GM21529 (cell line): ENCODE results near the gene DLX6.

ENCODE experiments used
- ATAC-seq: cut with Tn5 transposase; IDR thresholded peaks from one replicate; pipeline ENCODE4 v1.9.1; 2021; ENCODE audit not compliant: unreplicated experiment

DLX6 gene

GRCh38 chr7:96995406-96996110 is 9.8 kb upstream of the DLX6 start:
- ATAC-seq: no peak

- ATAC-seq: no peak
Observed at GRCh38 chr7:96996111-96996957, 9.0 kb upstream of the DLX6 start.

GRCh38 chr7:96996958-96997511 is 8.3 kb upstream of the DLX6 start:
- no peak for ATAC-seq

DNA sequence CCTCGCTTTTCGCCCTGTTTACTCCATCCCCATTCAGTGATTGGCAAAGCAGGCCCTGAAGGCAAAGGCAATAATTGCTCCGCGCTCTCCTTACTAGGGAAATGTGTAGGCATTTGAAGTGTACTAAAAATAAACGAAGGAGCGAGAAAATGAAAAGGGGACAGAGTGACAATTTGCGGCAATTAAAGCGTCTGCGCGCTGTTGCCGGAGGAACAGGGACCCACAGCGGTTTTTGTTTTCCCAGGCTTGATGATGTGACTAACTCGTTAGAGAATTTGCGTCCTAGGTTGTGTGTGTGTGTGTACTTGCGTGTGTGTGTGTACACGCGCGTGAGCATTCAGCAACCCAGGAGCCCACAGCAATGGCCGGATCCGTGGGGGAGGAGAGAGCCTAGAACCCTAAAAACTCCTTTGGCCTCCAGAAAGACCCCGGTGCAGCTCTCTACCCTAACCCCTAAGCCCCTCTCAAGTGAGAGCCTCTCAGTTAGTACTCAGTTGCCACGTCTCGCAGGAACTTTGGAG is 7.8 kb upstream of the DLX6 start:
- no peak for ATAC-seq

- no peak for ATAC-seq
Observed at GRCh38 chr7:96998333-96998732, 7.0 kb upstream of the DLX6 start.

- no peak for ATAC-seq
Observed at GRCh38 chr7:96998744-96999143, 6.6 kb upstream of the DLX6 start.

GRCh38 chr7:97001221-97001620 is 4.1 kb upstream of the DLX6 start:
- ATAC-seq: no peak

DNA sequence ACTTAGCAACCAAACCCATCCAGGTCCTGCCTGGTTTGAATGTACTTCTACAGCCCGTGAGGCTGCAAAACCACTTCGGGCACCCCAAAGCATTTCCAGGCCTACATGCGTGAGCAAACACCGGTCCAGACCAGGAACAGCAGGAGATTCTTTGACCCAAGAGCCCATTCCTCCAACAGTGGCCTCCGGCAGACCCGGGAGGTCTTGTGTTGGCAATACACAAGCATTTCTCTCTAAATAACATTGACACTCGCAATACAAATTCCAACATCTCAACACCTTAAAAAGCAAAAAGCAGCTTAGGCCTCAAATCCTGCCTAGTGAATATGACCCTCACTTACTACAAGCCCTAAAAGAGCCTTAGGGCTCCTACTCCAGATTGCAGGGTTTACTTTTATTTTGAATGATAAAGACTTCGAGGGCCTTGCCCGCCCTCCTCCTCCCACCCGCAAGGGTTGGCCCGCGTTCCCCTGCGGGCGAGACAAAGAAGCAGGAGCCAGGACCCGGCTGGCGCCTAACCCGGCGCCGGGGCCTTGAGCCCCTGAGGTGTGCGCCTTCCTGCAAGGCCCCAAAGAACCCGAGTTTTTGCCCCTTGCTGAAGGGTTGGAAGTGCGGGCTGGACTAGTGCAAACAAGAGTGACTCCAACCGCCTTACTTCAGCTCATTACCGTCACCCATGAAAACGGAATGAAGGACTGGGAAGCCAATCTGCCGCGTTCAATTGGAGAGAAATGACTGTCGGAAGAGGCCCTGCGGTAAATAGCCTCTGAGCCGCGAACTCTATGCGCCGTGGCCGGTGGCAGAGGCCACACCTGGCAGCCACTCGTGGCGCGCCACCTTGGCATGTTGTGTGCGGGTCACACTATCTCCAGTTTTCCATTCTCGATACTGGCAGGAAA is 3.4 kb upstream of the DLX6 start:
- ATAC-seq: no peak

DNA sequence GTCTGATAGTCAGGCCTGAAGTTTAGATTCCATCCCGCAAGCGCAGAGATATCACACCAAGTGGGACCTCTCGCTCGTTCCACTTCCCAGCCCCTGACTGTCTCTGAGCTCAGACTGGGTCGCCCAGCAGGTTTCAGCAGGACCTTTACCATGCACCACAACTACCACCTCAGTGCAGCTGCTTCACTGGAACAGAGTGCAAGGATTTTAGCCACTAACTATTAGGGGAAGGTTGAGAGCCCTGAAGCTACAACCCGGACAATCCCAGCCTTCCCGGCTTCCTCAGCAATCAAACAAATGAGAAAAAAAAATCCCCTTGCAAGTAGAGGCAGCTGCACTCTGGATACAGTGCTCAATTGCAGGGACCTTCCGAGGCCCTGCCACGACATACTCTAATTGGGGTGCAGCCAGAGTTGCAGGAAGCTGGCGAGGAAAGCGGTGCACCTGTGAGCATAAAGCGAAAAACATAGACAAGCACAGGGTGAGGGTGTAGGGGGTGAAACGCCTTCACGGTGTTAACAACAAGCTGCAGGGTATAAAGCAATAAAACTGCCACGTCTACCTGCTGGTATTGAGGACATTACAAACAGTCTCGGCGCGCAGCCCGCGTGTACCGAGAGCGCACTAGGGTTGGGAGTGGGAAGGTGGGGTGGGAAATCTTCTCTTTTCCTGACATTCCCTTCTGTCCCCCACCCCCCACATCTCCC is 2.6 kb upstream of the DLX6 start:
- ATAC-seq: no peak

DNA sequence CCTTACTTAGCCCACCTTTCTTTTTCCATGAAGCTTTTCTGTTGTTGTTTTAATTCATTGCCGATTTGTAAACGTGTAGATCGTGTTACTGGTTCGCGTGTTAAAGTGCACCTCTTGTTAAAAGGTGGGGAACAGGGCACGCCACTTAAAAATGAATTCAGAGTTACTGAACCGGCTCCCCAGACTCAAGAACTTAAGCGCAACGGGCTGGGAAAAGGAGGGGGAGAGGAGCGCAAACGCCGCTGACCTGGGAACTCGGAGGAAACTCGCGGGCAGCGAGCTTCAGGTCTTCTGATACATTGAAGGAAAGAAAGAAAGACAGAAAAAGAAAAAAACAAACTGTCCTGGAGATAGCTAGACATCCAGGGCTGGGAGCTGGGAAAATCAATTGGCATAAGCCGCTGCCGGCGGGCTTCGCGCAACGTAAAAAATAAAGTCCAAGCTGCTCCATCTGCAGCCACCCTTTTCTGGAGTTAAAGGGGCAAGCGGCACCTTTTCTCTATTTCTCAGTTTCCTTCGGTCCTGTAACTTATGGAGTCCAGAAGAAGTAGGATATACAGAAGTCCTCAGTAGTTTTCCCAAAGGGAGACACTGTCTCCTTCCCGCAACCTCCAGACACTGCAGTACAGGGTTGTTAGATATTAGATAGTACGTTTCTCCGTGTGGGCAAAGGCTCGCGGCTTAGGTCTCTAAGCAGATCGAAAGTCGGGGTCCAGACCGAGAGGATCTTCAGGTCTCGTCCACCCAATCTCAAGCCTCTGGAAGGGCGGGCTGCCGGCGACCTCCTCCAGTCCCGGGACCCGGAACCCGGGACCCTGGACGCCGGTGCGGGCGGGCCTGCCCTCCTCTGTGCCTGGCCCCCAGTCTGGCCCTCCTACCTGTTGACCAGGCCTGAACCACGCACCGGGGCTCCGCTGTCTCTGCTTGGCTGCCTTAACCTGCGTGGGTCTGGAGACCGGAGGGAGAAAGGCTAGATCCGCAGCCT is 1.8 kb upstream of the DLX6 start:
- no peak for ATAC-seq

GRCh38 chr7:97004247-97005182 is 838 bp upstream of the DLX6 start:
- no peak for ATAC-seq

DNA sequence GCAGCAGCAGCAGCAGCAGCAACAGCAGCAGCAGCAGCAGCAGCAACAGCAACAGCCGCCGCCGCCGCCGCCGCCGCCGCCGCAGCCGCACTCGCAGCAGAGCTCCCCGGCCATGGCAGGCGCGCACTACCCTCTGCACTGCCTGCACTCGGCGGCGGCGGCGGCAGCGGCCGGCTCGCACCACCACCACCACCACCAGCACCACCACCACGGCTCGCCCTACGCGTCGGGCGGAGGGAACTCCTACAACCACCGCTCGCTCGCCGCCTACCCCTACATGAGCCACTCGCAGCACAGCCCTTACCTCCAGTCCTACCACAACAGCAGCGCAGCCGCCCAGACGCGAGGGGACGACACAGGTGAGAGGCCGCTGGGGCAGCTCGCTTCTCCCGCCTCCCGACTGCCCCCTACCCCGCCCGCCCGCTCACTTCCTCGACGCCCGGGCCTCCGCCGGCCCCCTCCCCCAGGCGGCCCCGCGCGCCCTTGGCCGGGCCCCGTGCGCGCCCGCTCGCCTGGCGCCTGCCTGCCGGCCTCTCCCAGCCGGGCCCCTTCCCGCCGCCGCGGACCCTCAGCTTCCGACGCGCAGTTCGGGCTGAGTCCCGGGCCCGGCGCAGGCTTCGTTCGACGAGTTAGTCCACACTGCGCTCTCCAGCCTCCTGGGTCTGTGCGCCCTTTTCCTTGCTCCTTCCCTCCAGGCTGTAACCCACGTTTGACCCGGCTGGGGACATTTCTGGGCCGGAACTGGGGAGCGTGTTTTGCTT is 882 bp downstream of the DLX6 start:
- ATAC-seq: no peak

- no peak for ATAC-seq
Observed at GRCh38 chr7:97006816-97007582, 1.6 kb downstream of the DLX6 start.

DNA sequence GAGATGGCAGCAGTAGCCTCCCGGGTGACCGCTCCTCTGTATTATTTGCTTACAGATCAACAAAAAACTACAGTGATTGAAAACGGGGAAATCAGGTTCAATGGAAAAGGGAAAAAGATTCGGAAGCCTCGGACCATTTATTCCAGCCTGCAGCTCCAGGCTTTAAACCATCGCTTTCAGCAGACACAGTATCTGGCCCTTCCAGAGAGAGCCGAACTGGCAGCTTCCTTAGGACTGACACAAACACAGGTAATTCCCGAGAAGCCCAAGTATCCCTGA is 2.2 kb downstream of the DLX6 start:
- no peak for ATAC-seq

DNA sequence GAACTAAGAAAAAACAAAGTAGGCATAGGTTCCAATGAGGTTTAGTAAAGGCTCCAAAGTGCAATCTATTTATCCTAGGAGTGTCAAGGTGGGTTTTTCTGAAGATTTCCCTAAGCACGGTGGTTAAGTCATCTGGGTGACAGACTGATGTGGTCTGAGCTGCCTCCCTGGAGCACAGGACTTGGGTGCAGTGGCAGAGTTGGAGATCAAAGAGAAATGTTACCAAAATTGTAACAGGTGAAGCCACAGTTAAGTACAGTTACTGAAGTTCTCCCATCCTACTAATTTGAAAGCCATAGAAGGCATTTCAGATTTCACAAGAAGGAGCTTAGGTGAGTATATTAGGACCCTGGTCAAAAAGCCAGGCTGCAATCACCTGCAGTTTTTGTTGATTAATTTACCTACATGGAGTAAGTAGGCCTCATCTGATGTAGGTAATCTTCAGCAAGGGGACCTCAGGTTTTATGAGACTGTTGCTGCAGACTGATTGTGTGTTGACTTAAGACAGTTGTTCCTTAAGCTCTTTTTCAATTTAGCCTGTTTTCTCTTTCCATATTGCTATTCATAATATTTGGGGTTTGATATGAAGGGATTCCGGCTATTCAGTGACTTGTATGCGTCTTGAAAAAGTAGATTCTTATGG is 3.0 kb downstream of the DLX6 start:
- ATAC-seq: no peak
